ENCODE results near the gene TNFAIP6.

TNFAIP6 gene

GRCh38 chr2:151367571-151367970, 10.2 kb downstream of the TNFAIP6 start:
- TF ChIP-seq CTCF (IDR thresholded peaks at IDR 0.05; ENCODE audit: low read length), result no peak
- TF ChIP-seq EZH2phosphoT487 (IDR thresholded peaks at IDR 0.05; ENCODE audit: low read length), result no peak
- no peak for TF ChIP-seq EZH2 (optimal IDR thresholded peaks at IDR 0.05; ENCODE audit: low read depth, low read length)
- Histone ChIP-seq H3K27ac (ENCODE audit: low read length) (no peak overlapping the region), H3K4me2 (ENCODE audit: low read depth, low read length) (no peak overlapping the region), H3K9me3 (replicated peaks; ENCODE audit: insufficient read depth, low read length) (no peaks in the 10 kb centered on the region), H3K4me1 (ENCODE audit: low read length) (no peaks in the 10 kb centered on the region), H4K20me1 (ENCODE audit: insufficient read depth, low read length) (no peaks in the 10 kb centered on the region), H3K9ac (ENCODE audit: low read length) (no peak overlapping the region), H3K9me2 (replicated peaks; ENCODE audit: insufficient read depth, low read length) (no peaks in the 10 kb centered on the region), H3F3A (ENCODE audit: insufficient read depth, low read length) (no peaks in the 10 kb centered on the region), H3K36me3 (replicated peaks; ENCODE audit: insufficient read depth, low read length) (no peaks in the 10 kb centered on the region), H3K79me2 (ENCODE audit: low read length) (no peaks in the 10 kb centered on the region), H3K27me3 (replicated peaks; ENCODE audit: insufficient read depth, low read length) (no peaks in the 10 kb centered on the region), H2AFZ (ENCODE audit: low read length) (no peak overlapping the region), H3K4me3 (ENCODE audit: low read length) (no peak overlapping the region)
- no peak for DNase-seq

- no peak overlapping the region for H3K9ac ChIP-seq (ENCODE audit: low read length)
- H3K9me3 ChIP-seq (replicated peaks; ENCODE audit: insufficient read depth, low read length), result no peaks in the 10 kb centered on the region
- DNase-seq, result no peak
- no peak overlapping the region for H3K4me3 ChIP-seq (ENCODE audit: low read length)
- no peaks in the 10 kb centered on the region for H3K27me3 ChIP-seq (replicated peaks; ENCODE audit: insufficient read depth, low read length)
- no peaks in the 10 kb centered on the region for H3K9me2 ChIP-seq (replicated peaks; ENCODE audit: insufficient read depth, low read length)
- H2AFZ ChIP-seq (ENCODE audit: low read length), result no peak overlapping the region
- no peaks in the 10 kb centered on the region for H3F3A ChIP-seq (ENCODE audit: insufficient read depth, low read length)
- H4K20me1 ChIP-seq (ENCODE audit: insufficient read depth, low read length), result no peaks in the 10 kb centered on the region
- TF ChIP-seq EZH2phosphoT487 (IDR thresholded peaks at IDR 0.05; ENCODE audit: low read length), result no peak
- TF ChIP-seq CTCF (IDR thresholded peaks at IDR 0.05; ENCODE audit: low read length), result no peak
- no peak for TF ChIP-seq EZH2 (optimal IDR thresholded peaks at IDR 0.05; ENCODE audit: low read depth, low read length)
- H3K4me2 ChIP-seq (ENCODE audit: low read depth, low read length), result no peak overlapping the region
- H3K79me2 ChIP-seq (ENCODE audit: low read length), result no peaks in the 10 kb centered on the region
- no peaks in the 10 kb centered on the region for H3K4me1 ChIP-seq (ENCODE audit: low read length)
- H3K27ac ChIP-seq (ENCODE audit: low read length), result no peak overlapping the region
- H3K36me3 ChIP-seq (replicated peaks; ENCODE audit: insufficient read depth, low read length), result no peaks in the 10 kb centered on the region
Measured at GRCh38 chr2:151374436-151374835, 17.0 kb downstream of the TNFAIP6 start.

DNA sequence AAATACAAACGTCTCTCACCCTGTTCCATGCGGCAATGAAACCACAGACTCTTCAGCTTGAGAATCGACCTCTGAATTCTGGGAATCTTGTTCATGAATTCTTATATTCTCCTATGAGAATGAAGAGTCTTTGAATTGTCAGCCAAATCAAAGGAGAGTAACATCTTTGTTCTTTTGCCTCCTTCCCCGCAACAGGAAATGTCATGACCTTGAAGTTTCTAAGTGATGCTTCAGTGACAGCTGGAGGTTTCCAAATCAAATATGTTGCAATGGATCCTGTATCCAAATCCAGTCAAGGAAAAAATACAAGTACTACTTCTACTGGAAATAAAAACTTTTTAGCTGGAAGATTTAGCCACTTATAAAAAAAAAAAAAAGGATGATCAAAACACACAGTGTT, 21.8 kb downstream of the TNFAIP6 start:
- H3K4me3 ChIP-seq (ENCODE audit: low read length), result no peak overlapping the region
- no peaks in the 10 kb centered on the region for H3K4me1 ChIP-seq (ENCODE audit: low read length)
- no peaks in the 10 kb centered on the region for H3K36me3 ChIP-seq (replicated peaks; ENCODE audit: insufficient read depth, low read length)
- H3K9me3 ChIP-seq (replicated peaks; ENCODE audit: insufficient read depth, low read length), result no peaks in the 10 kb centered on the region
- no peak overlapping the region for H3K4me2 ChIP-seq (ENCODE audit: low read depth, low read length)
- no peaks in the 10 kb centered on the region for H3F3A ChIP-seq (ENCODE audit: insufficient read depth, low read length)
- no peak overlapping the region for H3K9ac ChIP-seq (ENCODE audit: low read length)
- no peaks in the 10 kb centered on the region for H3K27me3 ChIP-seq (replicated peaks; ENCODE audit: insufficient read depth, low read length)
- DNase-seq, result no peak
- TF ChIP-seq EZH2phosphoT487 (IDR thresholded peaks at IDR 0.05; ENCODE audit: low read length) (no peak), EZH2 (optimal IDR thresholded peaks at IDR 0.05; ENCODE audit: low read depth, low read length) (no peak), CTCF (IDR thresholded peaks at IDR 0.05; ENCODE audit: low read length) (no peak)
- H3K27ac ChIP-seq (ENCODE audit: low read length), result no peak overlapping the region
- H2AFZ ChIP-seq (ENCODE audit: low read length), result no peak overlapping the region
- H3K79me2 ChIP-seq (ENCODE audit: low read length), result no peaks in the 10 kb centered on the region
- H3K9me2 ChIP-seq (replicated peaks; ENCODE audit: insufficient read depth, low read length), result no peaks in the 10 kb centered on the region
- H4K20me1 ChIP-seq (ENCODE audit: insufficient read depth, low read length), result no peaks in the 10 kb centered on the region

Measured in MM.1S (cell line).